A549 (cell line): ENCODE data around the gene KRTAP3-3. TPM values are rescaled to one million over a fixed set of nuclear protein-coding genes. Genes with fewer than 3 reads are reported as not detected.

Experiments used
- ATAC-seq, 2 experiments: fragments of 200-7000 bp in 1 of 2; fragments of >200 bp in 1 of 2; cut with Nextera tagmentation in 1 of 2; cut with Tn5 transposase in 1 of 2; 3 replicates each; pipeline versions ENCODE4 v1.8.0 to v1.9.1; 2018 to 2020; ENCODE audit warnings: mild to moderate bottlenecking in 1 of 2, moderate library complexity in 1 of 2
- CTCF ChIA-PET: fragments of 300-600 bp; sonication (Branson Sonifier 250); formaldehyde crosslinking; extraction: SDS; loops from one replicate; lab custom pipeline; 2021; ENCODE audit warnings: antibody characterized with exemption, inconsistent platforms; lab: Yijun Ruan, JAX
- POLR2A ChIA-PET: fragments of 350-600 bp; formaldehyde crosslinking; extraction: SDS; loops from one replicate; lab custom pipeline; 2021; ENCODE audit warnings: antibody characterized with exemption, inconsistent platforms; lab: Yijun Ruan, JAX
- DNase-seq, 2 experiments: peaks; one replicate each; pipeline versions ENCODE4 v3.0.0 to v3.0.0-alpha.2; 2011 to 2016; ENCODE audit warnings: low read depth in 1 of 2, low spot score in 1 of 2
- FAIRE-seq: peaks from 2 replicates; lab custom pipeline; 2011; peaks lifted over from hg19 to GRCh38; lab: Jason Lieb, UNC
- H3K27ac ChIP-seq, 2 experiments: fragments of >200 bp; sonication (Bioruptor Twin); formaldehyde crosslinking; 3 replicates each; pipeline ENCODE4 v1.5.1; 2016 to 2017
- H3K4me1 ChIP-seq: fragments of >200 bp; sonication (Bioruptor Twin); formaldehyde crosslinking; 3 replicates; pipeline ENCODE4 v1.6.1; 2016
- H3K4me2 ChIP-seq: fragments of >200 bp; sonication (Bioruptor Twin); formaldehyde crosslinking; 3 replicates; pipeline ENCODE4 v1.6.1; 2016
- H3K4me3 ChIP-seq: fragments of >200 bp; sonication (Bioruptor Twin); formaldehyde crosslinking; 3 replicates; pipeline ENCODE4 v1.5.1; 2016
- H3K9me3 ChIP-seq: fragments of >200 bp; sonication (Bioruptor Twin); formaldehyde crosslinking; 3 replicates; pipeline ENCODE4 v1.6.1; 2016
- ATOH8 ChIP-seq: fragments of 250-450 bp; sonication (Bioruptor Pico); IDR thresholded peaks from 2 replicates; pipeline ENCODE4 v1.5.0; 2020; ENCODE audit warnings: low read depth, mild to moderate bottlenecking, moderate library complexity
- BHLHE40 ChIP-seq: IDR thresholded peaks from 2 replicates; pipeline ENCODE4 v1.6.1; 2012; ENCODE audit warnings: low read depth, low read length, inconsistent platforms
- CBX2 ChIP-seq: fragments of 200-600 bp; sonication (generic); IDR thresholded peaks from 2 replicates; pipeline ENCODE4 v1.6.1; 2016; ENCODE audit warnings: low read depth, mild to moderate bottlenecking, borderline replicate concordance
- CEBPB ChIP-seq, 2 experiments: fragments of >200 bp in 1 of 2; sonication (Bioruptor Twin) in 1 of 2; formaldehyde crosslinking in 1 of 2; IDR thresholded peaks; 2 replicates each; pipeline ENCODE4 v1.6.1; 2012 to 2016
- CHD2 ChIP-seq: fragments of 150-350 bp; IDR thresholded peaks from 2 replicates; pipeline ENCODE4 v1.6.1; 2014; ENCODE audit warnings: low read length; ENCODE audit not compliant: partially characterized antibody
- CHD4 ChIP-seq: fragments of 200-600 bp; sonication (generic); IDR thresholded peaks from 2 replicates; pipeline ENCODE4 v1.6.1; 2016; ENCODE audit warnings: antibody characterized with exemption, mild to moderate bottlenecking, borderline replicate concordance
- E2F6 ChIP-seq: IDR thresholded peaks from 2 replicates; pipeline ENCODE4 v1.6.1; 2012; ENCODE audit warnings: low read depth, borderline replicate concordance
- EHF ChIP-seq: fragments of 250-450 bp; sonication (Bioruptor Pico); IDR thresholded peaks from 2 replicates; pipeline ENCODE4 v1.5.0; 2020; ENCODE audit warnings: mild to moderate bottlenecking
- EHMT2 ChIP-seq: fragments of 200-600 bp; sonication (generic); IDR thresholded peaks from 2 replicates; pipeline ENCODE4 v1.6.1; 2016; ENCODE audit warnings: antibody characterized with exemption, low read depth, mild to moderate bottlenecking, moderate library complexity
- EP300 ChIP-seq, 2 experiments: fragments of >200 bp; sonication (Bioruptor Twin); formaldehyde crosslinking; IDR thresholded peaks; 2 replicates in 1 of 2; 3 replicates in 1 of 2; pipeline ENCODE4 v1.6.1; 2016 to 2017
- FOXS1 ChIP-seq: fragments of 250-450 bp; sonication (Bioruptor Pico); IDR thresholded peaks from 2 replicates; pipeline ENCODE4 v1.5.0; 2020; ENCODE audit warnings: mild to moderate bottlenecking, moderate library complexity
- HES2 ChIP-seq: fragments of >200 bp; sonication (Bioruptor Twin); formaldehyde crosslinking; IDR thresholded peaks from 2 replicates; pipeline ENCODE4 v1.6.1; 2016
- HEYL ChIP-seq: fragments of 250-450 bp; sonication (Bioruptor Pico); IDR thresholded peaks from 2 replicates; pipeline ENCODE4 v1.8.0; 2021; ENCODE audit warnings: mild to moderate bottlenecking, moderate library complexity
- JUNB ChIP-seq: fragments of >200 bp; sonication (Bioruptor Twin); formaldehyde crosslinking; IDR thresholded peaks from 2 replicates; pipeline ENCODE4 v1.6.1; 2016
- KDM1A ChIP-seq: fragments of 200-600 bp; sonication (generic); IDR thresholded peaks from 2 replicates; pipeline ENCODE4 v1.6.1; 2016; ENCODE audit warnings: low read depth, mild to moderate bottlenecking
- KDM5A ChIP-seq: fragments of 200-600 bp; sonication (generic); IDR thresholded peaks from 2 replicates; pipeline ENCODE4 v1.6.1; 2016; ENCODE audit warnings: antibody characterized with exemption, mild to moderate bottlenecking
- PBX3 ChIP-seq: IDR thresholded peaks from 2 replicates; pipeline ENCODE4 v1.6.1; 2012
- RCOR1 ChIP-seq: fragments of 150-350 bp; IDR thresholded peaks from 2 replicates; pipeline ENCODE4 v1.6.1; 2014; ENCODE audit warnings: antibody characterized with exemption, low read length, low read depth
- RNF2 ChIP-seq: fragments of 200-600 bp; sonication (generic); IDR thresholded peaks from 2 replicates; pipeline ENCODE4 v1.6.1; 2016; ENCODE audit warnings: low read depth, mild to moderate bottlenecking, antibody characterized with exemption, moderate library complexity, borderline replicate concordance
- SMC3 ChIP-seq: fragments of >200 bp; sonication (Bioruptor Twin); formaldehyde crosslinking; IDR thresholded peaks from 3 replicates; pipeline ENCODE4 v1.6.1; 2018; ENCODE audit warnings: inconsistent platforms
- SREBF2 ChIP-seq: fragments of 450-650 bp; IDR thresholded peaks from 2 replicates; pipeline ENCODE4 v1.6.1; 2014; ENCODE audit warnings: mild to moderate bottlenecking, moderate library complexity
- TFCP2L1 ChIP-seq: fragments of 250-450 bp; sonication (Bioruptor Pico); IDR thresholded peaks from 2 replicates; pipeline ENCODE4 v1.5.0; 2021; ENCODE audit warnings: mild to moderate bottlenecking
- ZFP36 ChIP-seq: fragments of 450-650 bp; IDR thresholded peaks from 2 replicates; pipeline ENCODE4 v1.6.1; 2014; ENCODE audit warnings: borderline replicate concordance; ENCODE audit not compliant: partially characterized antibody
- ZNF302 ChIP-seq: fragments of 250-450 bp; sonication (Bioruptor Pico); IDR thresholded peaks from 2 replicates; pipeline ENCODE4 v1.9.0; 2021; ENCODE audit warnings: inconsistent platforms, mild to moderate bottlenecking, moderate library complexity
- ZSCAN20 ChIP-seq: fragments of 250-450 bp; sonication (Bioruptor Pico); IDR thresholded peaks from 2 replicates; pipeline ENCODE4 v1.8.0; 2022; ENCODE audit warnings: mild to moderate bottlenecking, moderate library complexity
- WGBS: methylation state at CpG from one replicate; pipeline ENCODE4 v1.1.6; 2017; ENCODE audit errors: missing lambda C conversion rate; 5-methylcytosine and 5-hydroxymethylcytosine counted together
- polyA plus RNA-seq, 4 experiments: library from polyadenylated mRNA; depleted of rRNA in 3 of 4; stranded (reverse); fragments of >200 nt; fragmentation: RNase III in 1 of 4; extraction: RNeasy Plus Mini Kit Qiagen cat#74134 plus additional on column Dnase treatment in 1 of 4; gene quantifications; 2 replicates in 3 of 4; 3 replicates in 1 of 4; pipeline ENCODE4 v1.2.3, GENCODE V29; 2011 to 2017

The KRTAP3-3 gene
- polyA plus RNA-seq, 2 of the 4 experiments (the other 2 are of a cell fraction), result not detected

- DNase-seq (no peak), FAIRE-seq (no peak), ATAC-seq (no peak)
- Histone ChIP-seq H3K4me3 (no peak overlapping the region), H3K4me2 (no peak overlapping the region), H3K9me3 (no peaks in the 10 kb centered on the region), H3K27ac (no peak overlapping the region), H3K4me1 (peaks cover 17% of the 10 kb centered on the region; the same call in 2 of the 3 replicates)
- whole genome bisulfite sequencing, result 81% methylated on average over 7 of the region's 7 CpGs
- TF ChIP-seq FOXS1 (CRISPR knock-in tag), result no peak
- no peak for TF ChIP-seq SREBF2
- no peak for TF ChIP-seq EP300 (IDR thresholded peaks at IDR 0.05)
- no peak for TF ChIP-seq RNF2
- TF ChIP-seq RCOR1, result no peak
- TF ChIP-seq EHMT2, result no peak
- no peak for TF ChIP-seq E2F6
- TF ChIP-seq HES2, result no peak
- no peak for TF ChIP-seq ATOH8 (CRISPR knock-in tag)
- CTCF ChIA-PET, result interaction anchor here (1.0 to 1.9 kb wide), 2 partner anchors 12 to 17 kb away, joined by 5 read pairs; no protein-coding TSS in a partner anchor
- POLR2A ChIA-PET, result no interaction called here
Measured at GRCh38 chr17:40950176-40950575, 43.8 kb downstream of the KRTAP3-3 start.

GRCh38 chr17:40949418-40949817, 44.5 kb downstream of the KRTAP3-3 start:
- 57% methylated on average over 10 of the region's 10 CpGs for WGBS
- peak overlapping the region in 1 of 2 experiments; percentile 19; a peak in 1 of 6 replicates for H3K27ac ChIP-seq
- FAIRE-seq (no peak), ATAC-seq (peak in 1 of 2 experiments; percentile 39; a peak in 1 of 6 replicates), DNase-seq (no peak)
- peak overlapping the region; percentile 19; the same call in 1 of the 3 replicates for H3K4me2 ChIP-seq
- POLR2A ChIA-PET, result no interaction called here
- TF ChIP-seq CBX2 (no peak), RCOR1 (no peak), EHF (CRISPR knock-in tag) (no peak), CHD2 (no peak), JUNB (no peak), SMC3 (no peak), KDM5A (no peak)
- CTCF ChIA-PET, result interaction anchor here (1.9 kb wide), 1 partner anchor 13 kb away, joined by 5 read pairs; no protein-coding TSS in a partner anchor
- peaks cover 17% of the 10 kb centered on the region; the same call in 2 of the 3 replicates for H3K4me1 ChIP-seq
- no peak overlapping the region for H3K4me3 ChIP-seq
- no peaks in the 10 kb centered on the region for H3K9me3 ChIP-seq

GRCh38 chr17:40947929-40948328, 46.0 kb downstream of the KRTAP3-3 start:
- FAIRE-seq (no peak), DNase-seq (no peak), ATAC-seq (no peak)
- POLR2A ChIA-PET, result no interaction called here
- TF ChIP-seq HEYL (CRISPR knock-in tag), result no peak
- TF ChIP-seq BHLHE40, result no peak
- no peak for TF ChIP-seq ZFP36
- no peak for TF ChIP-seq KDM1A
- no peak for TF ChIP-seq ZSCAN20 (CRISPR knock-in tag)
- no peak for TF ChIP-seq PBX3
- TF ChIP-seq CHD4, result no peak
- no peak for TF ChIP-seq TFCP2L1 (CRISPR knock-in tag)
- TF ChIP-seq EHF (CRISPR knock-in tag), result no peak
- no peak for TF ChIP-seq ZNF302 (CRISPR knock-in tag)
- TF ChIP-seq JUNB, result no peak
- TF ChIP-seq FOXS1 (CRISPR knock-in tag), result no peak
- no peak for TF ChIP-seq CEBPB (IDR thresholded peaks at IDR 0.05)
- no peak for TF ChIP-seq RCOR1
- Histone ChIP-seq H3K4me2 (no peak overlapping the region), H3K9me3 (no peaks in the 10 kb centered on the region), H3K27ac (no peak overlapping the region), H3K4me1 (peaks cover 9% of the 10 kb centered on the region; the same call in 2 of the 3 replicates), H3K4me3 (no peak overlapping the region)
- CTCF ChIA-PET, result interaction anchor here (0.8 to 1.2 kb wide), 3 partner anchors 16 to 91 kb away, joined by 3 to 4 read pairs (median 3); no protein-coding TSS in a partner anchor
- 62% methylated on average over 2 of the region's 2 CpGs for WGBS
